HEK293 (cell line): ENCODE measurements around the gene MT1A.

Experiments
- CTCF ChIP-seq: fragments of 450-650 bp; formaldehyde crosslinking; IDR thresholded peaks from 2 replicates; pipeline ENCODE4 v1.5.1; 2016; ENCODE audit warnings: missing biosample characterization, missing genetic modification characterization
- ZNF121 ChIP-seq: fragments of 450-650 bp; formaldehyde crosslinking; IDR thresholded peaks from 2 replicates; pipeline ENCODE4 v1.5.1; 2016; ENCODE audit warnings: missing biosample characterization, missing genetic modification characterization
- ZNF24 ChIP-seq: fragments of 450-650 bp; formaldehyde crosslinking; IDR thresholded peaks from 2 replicates; pipeline ENCODE4 v1.5.1; 2016; ENCODE audit warnings: missing biosample characterization, missing genetic modification characterization
- ZNF324 ChIP-seq: fragments of 450-650 bp; formaldehyde crosslinking; IDR thresholded peaks from 2 replicates; pipeline ENCODE4 v1.5.1; 2016; ENCODE audit warnings: missing biosample characterization, missing genetic modification characterization
- ZNF394 ChIP-seq: fragments of 450-650 bp; formaldehyde crosslinking; IDR thresholded peaks from 2 replicates; pipeline ENCODE4 v1.5.1; 2016; ENCODE audit warnings: missing biosample characterization, missing genetic modification characterization, mild to moderate bottlenecking, moderate library complexity, borderline replicate concordance
- ZNF747 ChIP-seq: fragments of 450-650 bp; formaldehyde crosslinking; IDR thresholded peaks from 2 replicates; pipeline ENCODE4 v1.5.1; 2016; ENCODE audit warnings: missing biosample characterization, missing genetic modification characterization

GRCh38 chr16:56639045-56639444 is 579 bp downstream of the MT1A start:
- no peak for TF ChIP-seq ZNF747 (tag by site-specific recombination)
- no peak for TF ChIP-seq CTCF (tag by site-specific recombination)
- no peak for TF ChIP-seq ZNF121 (tag by site-specific recombination)
- TF ChIP-seq ZNF394: no peak
- TF ChIP-seq ZNF24 (tag by site-specific recombination): no peak
- TF ChIP-seq ZNF324 (tag by site-specific recombination): no peak
